ENCODE data around the gene TREM1.
A peak's percentile ranks its signal among the peaks of the same experiment; 100 is the strongest.
"Not testable (repeated sequence)": the region's sequence is repeated elsewhere in the genome, so short reads cannot be mapped to it uniquely, and the experiment has no call there.

Gene TREM1

DNA sequence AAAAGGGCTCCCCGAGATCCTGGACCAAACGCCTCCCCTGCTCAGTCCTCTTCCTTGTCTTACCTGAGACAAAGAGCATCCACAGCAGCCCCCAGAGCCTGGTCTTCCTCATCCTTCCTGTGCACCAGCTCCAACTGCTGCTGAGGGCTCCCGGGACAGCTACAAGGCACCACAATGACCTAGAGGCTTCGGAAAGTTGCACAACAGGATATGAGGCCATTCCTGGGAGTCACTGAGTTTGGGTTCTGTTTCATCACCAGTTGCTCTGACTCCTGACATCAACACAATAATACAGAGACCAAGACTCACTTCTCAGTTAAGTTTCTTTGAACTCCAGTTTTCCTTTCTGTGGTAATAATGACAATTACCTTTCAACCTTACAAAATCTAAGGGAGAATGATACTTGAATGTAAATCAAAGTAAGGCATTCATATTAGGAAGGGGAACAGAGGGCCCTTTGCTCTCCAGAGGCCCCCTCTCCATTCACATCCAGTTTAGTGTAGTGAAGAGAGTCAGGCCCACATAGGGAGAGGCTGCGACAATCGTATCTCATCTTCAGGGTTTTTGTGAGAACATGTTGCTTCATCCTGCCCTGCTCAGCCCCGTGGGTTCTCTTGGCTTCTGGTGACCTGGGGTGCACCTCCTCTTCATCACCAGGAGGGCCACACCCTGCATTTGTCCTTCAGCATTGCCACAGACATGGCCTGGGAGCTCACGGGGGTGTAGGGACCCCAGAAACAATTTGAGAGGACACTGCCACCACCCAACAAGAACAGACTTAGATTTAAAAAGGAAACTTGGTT lies at the start of gene TREM1:
Gene TREM1, minus strand, starts transcription at position 139 of the 803 bp plus-strand sequence. Its CDS starts 27 bp downstream, at position 112.
- DNase-seq = peak in 4 of 14 donors; percentile 3 to 38 (median 20)

DNA sequence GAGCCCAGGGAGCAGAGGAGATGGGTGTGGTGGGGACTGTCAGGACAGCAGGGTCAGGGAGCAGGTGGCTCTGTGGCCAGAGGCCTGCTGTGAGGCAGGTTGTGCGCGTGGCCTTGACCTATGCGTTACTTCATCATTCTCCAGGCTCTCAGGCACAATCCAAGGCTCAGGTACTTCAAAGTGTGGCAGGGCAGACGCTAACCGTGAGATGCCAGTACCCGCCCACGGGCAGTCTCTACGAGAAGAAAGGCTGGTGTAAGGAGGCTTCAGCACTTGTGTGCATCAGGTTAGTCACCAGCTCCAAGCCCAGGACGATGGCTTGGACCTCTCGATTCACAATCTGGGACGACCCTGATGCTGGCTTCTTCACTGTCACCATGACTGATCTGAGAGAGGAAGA lies 49.5 kb upstream of the TREM1 start:
- no peak for DNase-seq

DNA sequence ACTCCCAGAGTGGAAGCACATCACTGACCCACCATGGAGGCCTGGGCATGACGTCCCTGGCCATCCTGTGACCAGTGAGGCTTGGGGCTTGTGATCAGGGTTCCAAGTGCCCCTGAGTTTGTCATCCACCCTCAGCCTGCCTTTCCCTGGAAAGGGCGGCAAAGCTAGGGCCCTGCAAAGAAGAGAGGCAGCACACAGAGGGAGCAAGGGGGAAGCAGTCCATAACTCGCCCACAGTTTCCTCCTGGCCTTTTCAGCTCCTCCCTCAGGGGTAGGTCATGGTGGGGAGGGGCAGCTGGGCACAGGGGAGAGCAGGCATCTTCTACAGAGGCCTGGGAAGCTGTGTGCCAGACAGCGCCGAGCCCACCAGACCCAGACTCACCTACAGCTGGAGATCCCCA lies 48.8 kb upstream of the TREM1 start, which contains the start of gene NCR2:
Gene NCR2, plus strand, starts transcription at position 313 of the 400 bp plus-strand sequence. CDS start 269 bp downstream, outside the sequence.
- no peak for DNase-seq

DNA sequence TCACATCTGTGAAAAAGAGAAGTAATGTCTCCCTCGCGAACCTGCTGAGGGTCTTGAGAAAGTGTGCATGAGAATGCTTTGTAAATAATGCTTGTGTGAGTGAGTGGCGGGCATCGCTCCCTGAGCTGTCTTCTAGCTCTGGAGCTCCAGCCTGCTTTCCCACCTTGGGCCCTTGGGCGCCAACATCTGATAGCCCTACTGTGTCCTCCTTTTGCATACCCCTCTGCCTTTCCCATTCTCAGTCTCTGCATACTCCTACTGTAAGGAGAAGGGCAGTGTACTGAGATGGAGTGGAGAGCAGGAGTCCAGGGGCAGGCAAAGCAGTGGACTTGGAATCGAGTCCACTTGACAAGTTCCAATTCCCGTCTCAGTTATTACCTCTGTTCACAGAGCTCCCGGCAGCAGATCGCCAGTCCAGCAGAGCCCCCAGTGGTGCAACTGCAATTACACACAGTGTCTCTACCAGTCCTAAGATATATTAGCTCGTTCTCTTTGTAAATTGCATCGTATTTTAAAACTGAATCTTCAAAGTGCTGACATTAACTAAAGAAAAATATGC lies 48.1 kb upstream of the TREM1 start:
- DNase-seq = no peak

DNA sequence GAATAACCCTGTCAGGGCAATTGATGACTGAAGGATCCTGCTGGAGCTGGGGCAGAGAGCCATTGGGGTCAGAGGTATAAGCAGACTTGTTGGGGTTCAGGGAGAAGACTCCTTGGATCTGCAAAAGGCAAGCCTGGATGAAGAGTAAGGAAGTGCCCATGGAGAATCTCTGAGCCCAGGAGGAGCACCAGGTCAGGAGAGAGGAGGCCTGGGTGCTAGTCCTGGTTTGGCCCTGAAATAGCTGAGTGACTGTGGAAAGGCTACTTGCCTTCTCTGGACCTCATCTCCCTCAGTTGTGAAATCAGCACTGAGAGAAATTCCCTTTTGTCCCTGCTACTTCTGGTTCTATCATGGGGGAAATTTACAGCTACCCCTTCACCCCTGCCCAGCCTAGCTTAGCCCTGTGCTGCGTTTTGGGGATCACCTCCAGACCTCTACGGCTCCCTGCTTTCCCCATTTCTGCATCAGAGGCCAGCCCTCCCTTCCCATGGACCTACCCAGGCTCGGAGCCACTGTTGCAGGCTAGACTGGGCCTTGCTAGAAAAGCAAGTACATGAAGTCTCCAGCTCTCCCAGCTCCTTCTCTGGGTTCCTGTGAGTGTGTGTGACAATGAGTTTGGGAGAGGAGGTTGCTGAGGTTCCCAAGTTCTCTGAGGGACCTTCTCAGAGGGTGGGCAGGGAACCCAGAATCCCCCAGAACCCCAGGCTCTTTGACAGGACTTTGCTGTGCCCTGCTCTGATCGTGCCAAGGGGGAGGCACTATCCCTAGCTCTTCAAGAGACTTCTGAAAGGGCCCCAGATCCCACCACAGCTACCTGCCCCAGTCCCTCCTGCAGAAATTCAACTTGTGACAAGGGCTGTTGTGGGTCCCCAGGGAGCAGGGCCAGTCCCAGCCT lies 46.6 kb upstream of the TREM1 start:
- no peak for DNase-seq

DNA sequence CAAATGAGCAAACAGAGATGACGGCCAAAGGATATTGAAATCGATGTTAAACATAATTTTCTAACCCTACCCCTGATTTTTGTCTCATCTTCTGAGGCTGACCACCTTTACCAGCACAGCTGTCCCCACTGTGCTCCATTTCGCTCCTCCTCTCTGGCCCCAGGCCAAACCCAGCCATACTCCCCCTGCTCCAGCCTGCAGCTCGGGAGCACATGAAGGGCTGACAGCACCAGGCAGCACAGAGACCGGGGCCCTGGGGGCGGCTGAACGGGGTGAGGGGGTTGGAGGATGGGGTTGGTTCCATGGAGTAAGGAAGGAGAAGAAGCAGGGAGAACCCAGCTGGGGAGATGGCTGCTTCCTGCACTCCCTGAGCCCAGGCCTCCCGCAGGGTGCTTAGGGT lies 45.8 kb upstream of the TREM1 start:
- no peak for DNase-seq

DNA sequence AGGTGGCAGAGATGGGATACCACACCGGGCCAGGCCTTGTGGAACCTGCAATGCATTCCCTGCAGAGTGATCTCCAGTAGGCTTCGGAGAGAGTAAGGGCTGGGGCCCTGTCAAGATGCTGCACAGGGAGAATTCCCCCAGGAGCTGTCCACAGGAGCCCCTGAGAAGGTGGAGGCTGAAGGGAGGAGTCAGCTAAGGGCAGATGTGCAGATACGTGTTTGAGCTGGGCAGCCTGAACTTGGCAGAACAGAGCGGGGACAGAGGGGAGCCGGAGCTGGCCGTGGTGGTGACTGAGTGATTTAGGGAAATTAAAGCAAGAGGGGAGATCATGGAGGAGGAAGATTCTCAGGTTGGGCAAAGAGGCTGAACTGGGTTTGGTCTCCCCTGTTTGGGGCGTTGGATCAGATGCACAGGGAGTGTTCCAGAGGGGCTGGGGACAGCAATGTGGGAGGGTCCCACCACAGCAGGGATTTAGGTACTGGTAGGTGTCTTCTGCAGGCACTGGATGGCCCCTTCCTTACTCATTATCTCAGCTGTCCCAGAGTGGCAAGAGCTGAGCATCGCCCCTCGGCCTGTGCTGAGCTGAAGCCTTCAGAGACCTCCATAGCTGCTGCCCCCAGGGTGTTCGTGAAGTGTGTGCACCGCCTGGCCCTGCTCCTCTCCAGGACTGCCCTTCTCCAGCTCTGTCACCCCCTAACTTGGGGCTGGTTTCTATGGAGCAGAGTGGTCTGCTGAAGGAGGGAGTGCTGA lies 45.1 kb upstream of the TREM1 start:
- no peak for DNase-seq

DNA sequence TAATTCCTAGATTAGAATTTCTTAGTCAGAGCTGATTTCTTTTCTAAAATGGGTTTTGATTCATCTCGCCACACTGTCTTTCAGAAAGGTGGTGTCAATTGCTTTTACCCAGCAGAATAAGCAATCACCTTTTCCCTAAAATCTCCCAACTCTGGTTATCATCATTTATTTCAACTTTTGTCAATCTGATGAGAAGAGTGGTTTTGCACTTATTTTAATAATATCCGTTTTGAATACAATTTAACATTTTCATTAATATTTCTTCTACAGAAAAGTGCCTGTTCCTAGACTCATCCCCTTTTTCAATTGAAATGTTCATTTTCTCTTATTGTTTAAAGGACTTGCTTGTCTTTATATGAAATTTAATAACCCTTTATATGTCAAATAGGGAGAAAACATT lies 40.7 kb upstream of the TREM1 start:
- no peak for DNase-seq

DNA sequence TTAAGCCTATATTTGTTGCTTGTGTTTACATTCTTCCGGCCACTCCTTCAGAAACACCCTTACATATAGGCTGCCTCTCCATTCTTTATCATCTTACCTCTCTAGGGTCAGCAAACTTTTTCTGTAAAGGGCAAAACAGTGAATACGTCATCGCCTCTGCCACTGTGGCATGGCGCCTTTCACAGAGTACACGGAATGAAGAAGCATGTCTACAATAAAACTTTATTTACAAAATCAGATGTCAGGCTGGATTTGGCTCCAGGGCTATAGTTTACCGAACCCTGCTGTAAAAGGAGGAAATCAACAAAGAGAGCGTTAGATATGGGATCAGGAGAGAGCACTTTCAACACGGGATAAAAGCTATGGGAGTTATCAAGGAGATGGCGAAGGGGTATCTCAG lies 39.6 kb upstream of the TREM1 start:
- DNase-seq = no peak

DNA sequence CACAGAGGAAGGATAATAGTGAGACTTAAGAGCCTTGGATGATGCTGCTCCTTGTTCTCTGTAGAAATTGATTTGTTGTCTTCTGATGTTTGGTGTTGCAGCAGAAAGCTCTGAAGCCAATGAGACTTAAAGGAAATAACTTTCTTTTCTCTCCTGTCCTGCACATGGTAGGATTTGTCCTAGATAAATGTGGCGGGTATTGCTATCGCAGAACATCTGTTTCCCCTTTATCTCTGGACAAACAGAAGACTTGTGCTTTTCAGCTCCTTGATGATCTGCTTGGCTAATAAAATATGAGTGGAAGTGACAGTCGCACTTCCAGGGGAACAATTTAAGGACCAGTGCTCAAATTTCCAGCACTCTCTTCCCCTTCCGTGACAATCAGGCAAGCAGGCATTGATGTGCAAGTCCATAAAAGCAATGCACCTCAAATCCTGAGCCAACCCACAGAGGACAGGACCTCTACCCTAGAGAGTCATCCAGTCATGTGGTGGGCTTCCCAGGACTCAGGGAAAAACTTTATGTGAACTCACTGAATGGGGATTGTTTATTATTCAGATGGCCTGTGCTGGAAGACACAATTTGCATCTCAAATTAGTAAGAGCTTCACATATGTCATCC lies 39.1 kb upstream of the TREM1 start:
- no peak for DNase-seq

DNA sequence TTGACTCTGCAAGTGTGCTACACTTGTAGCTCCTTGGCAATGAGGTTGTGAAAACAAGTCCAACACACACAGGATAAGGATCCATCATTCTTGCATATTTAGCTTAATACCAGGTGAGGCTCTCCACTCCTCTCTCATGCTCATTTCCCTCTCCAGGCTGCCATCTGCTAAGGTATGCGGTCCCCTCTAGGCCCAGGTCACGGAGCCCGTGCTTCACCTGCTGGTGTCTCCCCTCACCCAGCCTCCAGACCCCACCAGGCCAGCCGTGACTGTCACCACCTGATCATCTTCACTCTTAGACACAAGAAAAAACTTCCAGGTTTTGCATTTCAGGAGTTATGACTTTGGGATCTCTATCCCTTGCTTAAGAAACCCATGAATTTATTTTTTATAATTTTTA lies 34.7 kb upstream of the TREM1 start:
- no peak for DNase-seq

DNA sequence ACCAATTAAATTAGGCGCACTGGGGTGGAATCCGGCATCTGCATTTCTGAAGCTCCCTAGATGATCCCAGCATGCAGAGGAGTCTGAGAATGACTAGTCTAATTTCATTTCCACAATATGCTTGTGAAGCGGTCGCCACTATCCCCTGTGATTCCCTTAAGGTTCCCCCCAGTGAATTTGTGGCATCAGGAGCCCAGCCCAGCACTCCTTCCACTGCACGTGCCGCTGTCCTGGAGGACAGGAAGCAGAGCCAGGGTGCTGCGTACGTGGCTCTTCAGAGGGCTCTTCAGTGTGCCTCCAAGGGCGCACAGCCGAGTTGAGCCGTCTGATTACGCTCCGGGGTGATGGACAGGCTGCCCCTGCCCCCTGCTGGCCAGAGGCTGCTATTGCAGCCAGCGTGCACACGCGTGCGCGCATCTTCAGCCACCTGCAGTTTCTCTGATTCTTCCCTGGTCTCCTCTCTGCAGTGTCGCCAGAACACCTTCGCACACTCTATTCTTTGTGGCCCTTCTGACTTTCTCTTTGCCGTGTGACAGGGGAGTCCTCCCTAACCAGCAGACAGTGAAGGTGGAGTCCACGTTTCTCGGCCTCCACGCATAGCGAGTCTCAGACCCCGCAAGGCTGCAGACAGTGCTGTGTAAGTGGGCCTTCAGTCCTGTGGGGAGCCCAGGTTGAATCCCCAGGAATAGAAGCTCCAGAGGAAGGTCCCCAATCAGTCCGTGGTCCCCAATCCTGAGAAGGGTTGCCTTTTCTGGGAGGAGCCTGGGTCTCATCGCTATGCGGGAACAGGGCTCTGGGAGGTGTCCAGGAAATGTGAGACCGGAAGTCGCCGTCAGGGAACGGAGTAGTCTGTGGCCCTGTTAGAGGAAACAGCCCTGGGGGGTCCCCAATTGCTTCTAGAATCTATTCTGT lies 32.4 kb upstream of the TREM1 start:
- DNase-seq = peak in 11 of 14 donors; percentile 9 to 72 (median 27)

DNA sequence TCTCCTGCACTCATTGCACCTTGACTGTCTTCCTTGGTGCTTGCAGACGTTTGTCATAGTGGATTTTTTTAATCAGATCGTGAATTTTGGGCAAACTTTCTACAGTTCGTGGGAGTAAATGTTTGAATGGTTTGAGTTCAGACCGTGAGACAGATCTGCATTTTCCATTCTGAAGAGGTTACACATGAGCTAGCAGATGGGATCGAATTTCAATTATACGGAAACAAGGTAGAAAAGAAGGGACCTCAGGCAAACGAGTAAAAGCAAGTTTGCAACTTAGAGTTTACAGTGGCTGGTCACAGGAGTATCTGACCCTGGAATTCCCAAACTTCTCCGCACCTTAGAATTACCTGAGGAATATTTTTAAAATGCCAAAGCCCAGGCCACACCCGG lies 31.8 kb upstream of the TREM1 start:
- DNase-seq = no peak

DNA sequence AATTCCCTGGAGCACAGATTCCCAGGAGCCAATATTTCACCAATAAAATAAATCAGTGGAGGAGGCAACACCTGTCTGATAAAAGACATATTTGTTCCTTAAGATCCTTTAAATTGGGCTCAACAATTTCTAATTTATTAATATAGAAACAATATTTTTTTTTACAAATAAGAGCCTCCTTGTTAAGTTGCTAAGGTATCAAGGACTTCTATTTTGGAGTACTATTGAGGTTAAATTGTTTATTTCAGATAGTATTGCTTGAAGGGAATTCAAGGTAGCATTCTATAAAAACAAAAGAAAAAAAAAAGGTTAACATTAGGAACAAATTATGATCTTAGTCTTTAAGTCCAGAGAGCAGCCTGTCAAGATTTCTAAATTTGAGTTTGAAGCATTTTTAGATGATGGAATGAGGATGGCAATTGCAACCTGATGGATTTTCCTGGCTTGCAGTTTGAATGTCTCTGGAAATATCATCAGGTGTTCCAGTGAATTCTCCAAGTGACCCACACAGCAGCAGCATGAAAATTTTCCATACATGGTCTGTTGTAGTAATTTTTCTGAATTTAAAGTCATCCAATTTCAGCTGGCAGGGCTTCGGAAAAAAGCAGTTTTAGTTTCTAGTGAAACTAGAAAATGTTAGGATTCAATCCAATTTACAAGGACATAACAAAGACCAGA lies 29.6 kb upstream of the TREM1 start:
- no peak for DNase-seq

DNA sequence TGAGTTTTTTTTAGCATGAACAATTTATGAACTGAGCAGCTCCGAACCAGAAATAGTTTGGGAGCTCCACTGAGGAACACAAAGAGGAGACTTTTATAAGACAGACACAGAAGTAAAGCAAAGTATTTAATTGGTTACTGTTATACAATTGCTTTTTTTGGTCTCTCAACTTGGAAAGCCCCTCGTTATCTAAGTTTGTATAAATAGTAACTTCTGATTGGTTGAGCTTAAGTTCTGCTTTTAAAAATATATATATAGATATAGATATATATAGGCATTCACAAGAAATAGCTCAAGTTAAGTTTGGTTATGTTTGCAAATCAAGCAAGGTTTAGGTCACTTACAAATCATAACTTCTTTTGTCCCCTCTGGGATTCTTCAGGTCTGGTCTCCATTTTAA lies 28.7 kb upstream of the TREM1 start:
- no peak for DNase-seq

DNA sequence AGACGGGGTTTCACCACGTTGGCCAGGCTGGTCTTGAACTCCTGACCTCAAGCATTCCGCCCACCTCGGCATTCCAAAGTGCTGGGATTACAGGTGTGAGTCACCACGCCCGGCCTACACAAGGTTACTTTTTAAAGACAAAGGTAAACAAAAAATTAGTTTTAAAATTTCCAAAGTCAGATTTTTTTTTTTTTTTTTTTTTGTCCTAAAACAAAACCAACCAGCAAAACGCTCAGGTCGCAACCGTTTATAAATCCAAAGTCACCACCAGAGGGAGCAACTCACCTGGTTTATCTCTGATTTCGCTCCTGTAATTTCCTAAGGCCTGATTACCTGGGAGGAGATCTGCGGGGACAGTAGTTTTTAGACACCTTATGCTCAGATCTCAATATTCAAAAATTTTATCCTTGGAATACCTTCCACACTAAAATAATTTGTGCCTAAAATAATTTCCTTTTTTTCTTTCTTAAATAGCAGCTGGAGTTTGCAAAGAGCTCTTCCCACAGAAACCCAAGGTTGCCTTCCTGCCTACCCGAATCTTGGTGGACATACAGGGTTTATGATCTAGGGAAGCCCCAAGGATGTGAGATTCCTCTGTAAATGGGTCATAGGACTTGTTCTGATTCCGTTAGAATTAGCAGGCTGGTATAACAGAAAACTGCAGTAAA lies 19.8 kb upstream of the TREM1 start:
- peak in 1 of 14 donors; percentile 5 for DNase-seq

DNA sequence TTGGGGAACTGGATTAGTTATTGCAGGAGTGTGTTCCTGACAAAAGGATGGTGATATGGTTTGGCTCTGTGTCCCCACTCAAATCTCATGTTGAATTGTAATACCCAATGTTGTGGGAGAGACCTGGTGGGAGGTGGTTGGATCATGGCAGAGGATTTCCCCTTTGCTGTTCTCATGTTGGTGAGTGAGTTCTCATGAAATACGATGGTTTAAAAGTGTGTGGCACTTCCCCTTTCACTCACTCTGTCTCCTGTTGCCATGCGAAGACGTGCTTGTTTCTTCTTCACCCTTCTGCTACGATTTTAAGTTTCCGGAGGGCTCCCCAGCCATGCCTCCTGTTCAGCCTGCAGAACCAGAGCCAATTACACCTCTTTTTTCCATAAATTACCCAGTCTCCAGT lies 16.2 kb upstream of the TREM1 start:
- DNase-seq = peak in 1 of 14 donors; percentile 2

DNA sequence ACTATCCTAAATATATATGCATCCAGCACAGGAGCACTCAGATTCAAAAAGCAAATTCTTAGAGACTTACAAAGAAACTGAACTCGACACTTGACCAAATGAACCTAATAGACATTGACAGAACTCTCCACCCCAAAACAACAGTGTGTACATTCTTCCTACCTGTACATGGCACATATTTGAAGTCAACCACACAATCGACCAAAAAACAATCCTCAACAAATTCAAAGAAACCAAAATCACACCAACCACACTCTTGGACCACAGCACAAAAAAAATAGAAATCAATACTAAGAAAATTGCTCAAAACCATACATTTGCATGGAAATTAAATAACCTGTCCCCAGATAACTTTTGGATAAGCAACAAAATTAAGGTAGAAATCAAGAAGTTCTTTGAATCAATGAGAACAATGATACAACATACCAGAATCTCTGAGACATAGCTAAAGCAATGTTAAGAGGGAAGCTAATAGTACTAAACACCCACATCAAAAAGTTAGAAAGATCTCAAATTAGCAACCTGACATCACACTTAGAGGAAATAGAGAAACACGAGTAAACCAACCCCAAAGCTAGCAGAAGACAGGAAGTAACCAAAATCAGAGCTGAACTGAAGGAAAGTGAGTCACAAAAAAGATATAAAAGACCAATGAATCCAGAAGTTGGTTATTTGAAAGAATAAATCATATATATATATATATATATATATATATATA lies 12.5 kb upstream of the TREM1 start:
- DNase-seq = no peak

DNA sequence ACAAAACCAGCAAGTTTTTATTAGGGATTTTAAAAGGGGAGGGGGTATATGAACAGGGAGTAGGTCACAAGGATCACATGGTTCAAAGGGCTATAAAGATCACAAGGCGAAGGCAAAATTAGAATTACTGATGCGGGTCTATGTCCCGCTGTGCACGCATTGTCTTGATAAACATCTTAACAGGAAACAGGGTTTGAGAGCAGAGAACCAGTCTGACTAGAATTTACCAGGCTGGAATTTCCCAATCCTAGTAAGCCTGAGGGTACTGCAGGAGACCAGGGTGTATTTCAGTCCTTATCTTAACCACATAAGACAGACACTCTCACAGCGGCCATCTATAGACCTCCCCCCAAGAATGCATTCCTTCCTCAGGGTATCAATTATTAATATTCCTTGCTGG lies 10.8 kb upstream of the TREM1 start:
- not testable (repeated sequence) for DNase-seq

Data from C1 segment of cervical spinal cord (tissue), 14 donors.